Epithelial cell of proximal tubule (primary cell): ENCODE results near the gene RAE1. TPM values are rescaled to one million over a fixed set of nuclear protein-coding genes. Genes with fewer than 3 reads are reported as not detected.

ENCODE experiments used
- DNase-seq: peaks from one replicate; pipeline ENCODE4 v3.0.0-alpha.2; 2011; ENCODE audit warnings: low read depth
- H3K4me3 ChIP-seq: 2 replicates; pipeline ENCODE4 v1.5.1; 2011; ENCODE audit warnings: low read depth, mild to moderate bottlenecking, low read length
- CTCF ChIP-seq: conservative IDR thresholded peaks from 2 replicates; pipeline ENCODE4 v1.5.1; 2012; ENCODE audit warnings: low read depth, mild to moderate bottlenecking, low read length
- total RNA-seq: library from RNA; depleted of rRNA; stranded (reverse); fragments of >200 nt; gene quantifications from 2 replicates; pipeline ENCODE4 v1.2.3, GENCODE V29; 2015

RAE1 gene
- total RNA-seq, 1 donor from 2014 or later = 74.3 TPM

DNA sequence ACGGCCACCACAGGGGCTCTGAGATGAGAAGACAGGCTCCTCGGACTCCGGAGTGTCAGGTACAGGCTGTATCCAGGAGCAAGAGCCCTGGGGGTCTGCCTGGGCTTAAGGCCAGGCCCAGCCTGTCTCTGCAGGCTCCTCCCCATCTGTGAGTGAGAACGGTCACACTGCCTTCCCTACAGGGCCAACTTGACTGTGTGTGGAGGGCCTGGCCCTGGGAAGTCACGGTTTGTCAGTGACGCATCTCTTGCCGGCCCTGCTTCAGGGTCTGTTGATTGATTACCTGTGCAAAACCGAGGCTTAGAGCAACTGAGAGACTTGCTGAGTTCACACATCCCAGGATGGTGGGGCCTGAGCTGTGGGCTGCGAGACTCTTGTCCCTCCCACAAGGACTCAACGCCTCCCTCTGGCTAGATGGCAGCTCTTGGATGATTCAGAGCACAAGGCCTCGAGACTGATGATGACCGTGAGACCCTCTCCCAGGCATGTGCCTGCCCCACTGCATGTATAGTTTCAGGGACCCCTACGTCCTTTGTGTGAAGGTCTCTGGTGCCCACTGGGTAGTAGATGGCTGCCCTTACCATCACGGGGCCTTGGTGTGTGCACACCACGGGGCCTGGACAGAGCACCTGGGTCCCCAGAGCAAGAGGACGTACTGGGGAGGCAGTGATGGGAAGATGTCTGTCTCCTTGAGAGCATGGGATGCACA, 46.1 kb downstream of the RAE1 start:
- no peak for DNase-seq
- TF ChIP-seq CTCF = no peak
- no peak overlapping the region for H3K4me3 ChIP-seq

DNA sequence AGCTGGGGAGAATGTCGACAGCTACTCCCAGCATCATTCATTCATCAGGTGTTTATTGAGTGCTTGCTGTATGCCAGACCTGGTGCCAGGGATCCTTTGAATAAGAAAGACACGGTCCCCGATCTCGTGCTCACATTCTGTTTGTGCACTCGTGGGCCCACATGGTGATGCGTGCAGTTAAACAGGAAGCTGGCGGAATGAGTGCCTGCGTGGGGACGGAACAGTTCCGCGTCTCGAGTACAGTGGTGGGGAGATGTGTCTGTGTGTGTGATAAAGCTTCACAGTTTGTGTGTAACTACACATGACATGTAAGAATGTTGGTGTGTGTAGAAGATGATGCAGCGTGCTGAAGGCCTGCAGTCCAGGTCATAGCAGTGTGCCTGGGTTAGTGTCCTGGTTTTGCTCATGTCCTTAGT, 46.6 kb downstream of the RAE1 start:
- no peak overlapping the region for H3K4me3 ChIP-seq
- no peak for DNase-seq
- no peak for TF ChIP-seq CTCF

DNA sequence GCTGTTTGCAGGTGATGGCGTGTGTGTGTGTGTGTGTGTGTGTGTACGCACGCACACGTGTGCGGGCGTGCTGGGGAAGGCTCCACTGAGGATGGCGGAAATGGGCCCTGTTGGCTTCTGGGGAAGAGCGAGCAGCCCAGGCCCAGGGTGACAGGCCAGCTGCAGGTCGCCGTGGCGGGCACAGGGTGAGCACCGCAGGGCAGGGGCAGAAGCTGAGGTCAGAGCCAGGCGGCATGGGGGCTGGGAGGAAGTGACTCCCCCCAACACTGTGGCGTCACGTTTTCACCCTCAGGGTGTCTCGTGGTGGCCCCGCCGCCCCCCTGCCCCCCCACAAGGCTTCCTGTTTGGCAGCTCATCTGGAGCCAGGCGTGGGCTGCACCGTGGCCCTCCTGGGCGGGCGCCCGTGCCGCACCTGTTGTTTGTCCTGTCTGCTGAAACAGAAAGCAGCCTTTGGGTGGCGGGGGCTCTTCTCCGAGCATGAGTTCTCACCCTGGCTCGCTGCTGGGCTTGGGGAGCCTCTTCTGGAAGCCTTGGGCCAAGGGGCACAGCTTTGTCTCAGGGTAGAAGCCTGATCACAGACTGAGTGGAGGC, 47.3 kb downstream of the RAE1 start:
- no peak overlapping the region for H3K4me3 ChIP-seq
- no peak for DNase-seq
- no peak for TF ChIP-seq CTCF

DNA sequence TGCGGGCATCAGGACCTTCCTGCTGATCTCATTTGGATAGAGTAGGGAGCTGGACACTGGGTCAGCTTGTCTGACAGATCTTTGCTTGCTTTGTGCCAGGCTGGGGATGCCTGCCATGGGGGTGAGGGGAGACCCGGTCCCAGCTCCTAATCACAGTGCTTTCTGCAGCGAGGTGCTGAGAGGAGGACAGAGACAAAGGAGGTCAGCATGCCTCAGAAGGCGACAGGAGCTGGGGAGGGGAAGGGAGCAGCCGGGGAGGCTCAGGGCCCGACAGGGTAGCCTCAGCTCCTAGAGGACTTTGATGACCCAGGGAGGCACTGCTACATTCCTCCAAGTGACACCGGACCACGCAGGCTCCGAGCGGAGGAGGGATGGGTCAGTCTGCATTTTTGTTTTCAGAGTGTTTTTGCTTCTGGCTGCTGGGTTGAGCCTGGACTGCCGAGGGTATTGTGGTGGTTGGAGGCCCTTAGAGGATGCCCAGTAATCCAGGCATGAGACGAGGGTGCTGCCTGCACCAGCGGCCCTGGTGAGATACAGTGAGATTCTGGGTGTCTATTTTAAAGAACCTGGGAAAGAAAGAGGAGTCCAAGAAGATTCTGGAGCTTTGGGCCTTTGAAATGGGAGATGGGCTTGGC, 48.0 kb downstream of the RAE1 start:
- DNase-seq = no peak
- TF ChIP-seq CTCF = no peak
- H3K4me3 ChIP-seq = no peak overlapping the region

- TF ChIP-seq CTCF = no peak
- no peak overlapping the region for H3K4me3 ChIP-seq
- DNase-seq = no peak
These were observed 48.6 kb downstream of the RAE1 start for GRCh38 chr20:57399587-57400155.

GRCh38 chr20:57400231-57400701, 49.2 kb downstream of the RAE1 start:
- no peak for DNase-seq
- no peak overlapping the region for H3K4me3 ChIP-seq
- TF ChIP-seq CTCF = no peak
